UCSD-AML1 (cell line): ENCODE data around the gene CEACAM7.
A peak's percentile ranks its signal among the peaks of the same experiment; 100 is the strongest.

Experiments used
- DNase-seq: peaks from one replicate; lab custom pipeline; 2025; ENCODE audit not compliant: unreplicated experiment; lab: John Stamatoyannopoulos, UW

CEACAM7 gene

GRCh38 chr19:41700381-41701195 lies 12.5 kb upstream of the CEACAM7 start:
- no peak for DNase-seq

DNA sequence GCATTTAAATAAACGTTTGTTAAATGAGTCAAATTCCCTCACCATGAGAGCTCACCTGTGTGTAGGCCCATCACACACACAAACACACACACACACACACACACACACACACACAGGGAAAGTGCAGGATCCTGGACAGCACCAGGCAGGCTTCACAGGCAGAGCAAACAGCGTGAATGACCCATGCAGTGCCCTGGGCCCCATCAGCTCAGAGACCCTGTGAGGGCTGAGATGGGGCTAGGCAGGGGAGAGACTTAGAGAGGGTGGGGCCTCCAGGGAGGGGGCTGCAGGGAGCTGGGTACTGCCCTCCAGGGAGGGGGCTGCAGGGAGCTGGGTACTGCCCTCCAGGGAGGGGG lies 11.9 kb upstream of the CEACAM7 start:
- DNase-seq: no peak

GRCh38 chr19:41699231-41699967 lies 11.3 kb upstream of the CEACAM7 start:
- DNase-seq: no peak

DNA sequence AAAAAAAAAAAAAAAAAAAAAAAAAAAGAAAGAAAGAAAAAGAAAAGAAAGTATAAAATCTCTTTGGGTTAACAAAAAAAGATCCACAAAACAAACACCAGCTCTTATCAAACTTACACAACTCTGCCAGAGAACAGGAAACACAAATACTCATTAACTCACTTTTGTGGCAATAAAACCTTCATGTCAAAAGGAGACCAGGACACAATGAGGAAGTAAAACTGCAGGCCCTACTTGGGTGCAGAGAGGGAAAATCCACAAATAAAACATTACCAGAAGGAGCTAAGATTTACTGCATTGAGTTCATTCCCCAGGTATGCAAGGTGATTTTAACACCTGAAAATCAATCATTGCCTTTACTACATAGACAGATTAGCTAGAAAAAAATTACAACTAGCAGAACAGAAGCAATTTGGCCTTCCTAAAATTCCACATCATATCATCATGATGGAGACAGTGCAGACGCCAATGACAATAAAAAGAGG lies 10.7 kb upstream of the CEACAM7 start:
- no peak for DNase-seq

DNA sequence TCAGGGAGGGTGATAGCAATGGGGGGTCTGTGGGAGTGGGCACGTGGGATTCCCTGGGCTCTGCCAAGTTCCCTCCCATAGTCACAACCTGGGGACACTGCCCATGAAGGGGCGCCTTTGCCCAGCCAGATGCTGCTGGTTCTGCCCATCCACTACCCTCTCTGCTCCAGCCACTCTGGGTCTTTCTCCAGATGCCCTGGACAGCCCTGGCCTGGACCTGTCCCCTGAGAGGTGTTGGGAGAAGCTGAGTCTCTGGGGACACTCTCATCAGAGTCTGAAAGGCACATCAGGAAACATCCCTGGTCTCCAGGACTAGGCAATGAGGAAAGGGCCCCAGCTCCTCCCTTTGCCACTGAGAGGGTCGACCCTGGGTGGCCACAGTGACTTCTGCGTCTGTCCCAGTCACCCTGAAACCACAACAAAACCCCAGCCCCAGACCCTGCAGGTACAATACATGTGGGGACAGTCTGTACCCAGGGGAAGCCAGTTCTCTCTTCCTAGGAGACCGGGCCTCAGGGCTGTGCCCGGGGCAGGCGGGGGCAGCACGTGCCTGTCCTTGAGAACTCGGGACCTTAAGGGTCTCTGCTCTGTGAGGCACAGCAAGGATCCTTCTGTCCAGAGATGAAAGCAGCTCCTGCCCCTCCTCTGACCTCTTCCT lies 9.3 kb upstream of the CEACAM7 start:
- DNase-seq: no peak

DNA sequence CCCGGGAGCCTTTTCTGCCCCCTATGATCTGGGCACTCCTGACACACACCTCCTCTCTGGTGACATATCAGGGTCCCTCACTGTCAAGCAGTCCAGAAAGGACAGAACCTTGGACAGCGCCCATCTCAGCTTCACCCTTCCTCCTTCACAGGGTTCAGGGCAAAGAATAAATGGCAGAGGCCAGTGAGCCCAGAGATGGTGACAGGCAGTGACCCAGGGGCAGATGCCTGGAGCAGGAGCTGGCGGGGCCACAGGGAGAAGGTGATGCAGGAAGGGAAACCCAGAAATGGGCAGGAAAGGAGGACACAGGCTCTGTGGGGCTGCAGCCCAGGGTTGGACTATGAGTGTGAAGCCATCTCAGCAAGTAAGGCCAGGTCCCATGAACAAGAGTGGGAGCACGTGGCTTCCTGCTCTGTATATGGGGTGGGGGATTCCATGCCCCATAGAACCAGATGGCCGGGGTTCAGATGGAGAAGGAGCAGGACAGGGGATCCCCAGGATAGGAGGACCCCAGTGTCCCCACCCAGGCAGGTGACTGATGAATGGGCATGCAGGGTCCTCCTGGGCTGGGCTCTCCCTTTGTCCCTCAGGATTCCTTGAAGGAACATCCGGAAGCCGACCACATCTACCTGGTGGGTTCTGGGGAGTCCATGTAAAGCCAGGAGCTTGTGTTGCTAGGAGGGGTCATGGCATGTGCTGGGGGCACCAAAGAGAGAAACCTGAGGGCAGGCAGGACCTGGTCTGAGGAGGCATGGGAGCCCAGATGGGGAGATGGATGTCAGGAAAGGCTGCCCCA lies 8.5 kb upstream of the CEACAM7 start:
- DNase-seq: peak; percentile 31

- DNase-seq: no peak
These were observed 7.7 kb upstream of the CEACAM7 start for GRCh38 chr19:41695745-41696144.

DNA sequence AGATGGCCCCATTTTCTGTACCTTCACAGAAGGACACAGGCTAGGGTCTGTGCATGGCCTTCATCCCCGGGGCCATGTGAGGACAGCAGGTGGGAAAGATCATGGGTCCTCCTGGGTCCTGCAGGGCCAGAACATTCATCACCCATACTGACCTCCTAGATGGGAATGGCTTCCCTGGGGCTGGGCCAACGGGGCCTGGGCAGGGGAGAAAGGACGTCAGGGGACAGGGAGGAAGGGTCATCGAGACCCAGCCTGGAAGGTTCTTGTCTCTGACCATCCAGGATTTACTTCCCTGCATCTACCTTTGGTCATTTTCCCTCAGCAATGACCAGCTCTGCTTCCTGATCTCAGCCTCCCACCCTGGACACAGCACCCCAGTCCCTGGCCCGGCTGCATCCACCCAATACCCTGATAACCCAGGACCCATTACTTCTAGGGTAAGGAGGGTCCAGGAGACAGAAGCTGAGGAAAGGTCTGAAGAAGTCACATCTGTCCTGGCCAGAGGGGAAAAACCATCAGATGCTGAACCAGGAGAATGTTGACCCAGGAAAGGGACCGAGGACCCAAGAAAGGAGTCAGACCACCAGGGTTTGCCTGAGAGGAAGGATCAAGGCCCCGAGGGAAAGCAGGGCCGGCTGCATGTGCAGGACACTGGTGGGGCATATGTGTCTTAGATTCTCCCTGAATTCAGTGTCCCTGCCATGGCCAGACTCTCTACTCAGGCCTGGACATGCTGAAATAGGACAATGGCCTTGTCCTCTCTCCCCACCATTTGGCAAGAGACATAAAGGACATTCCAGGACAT lies 7.0 kb upstream of the CEACAM7 start:
- DNase-seq: no peak

- DNase-seq: no peak
These were observed 6.1 kb upstream of the CEACAM7 start for GRCh38 chr19:41694196-41694595.

- DNase-seq: no peak
These were observed 3.3 kb upstream of the CEACAM7 start for GRCh38 chr19:41691268-41691970.

DNA sequence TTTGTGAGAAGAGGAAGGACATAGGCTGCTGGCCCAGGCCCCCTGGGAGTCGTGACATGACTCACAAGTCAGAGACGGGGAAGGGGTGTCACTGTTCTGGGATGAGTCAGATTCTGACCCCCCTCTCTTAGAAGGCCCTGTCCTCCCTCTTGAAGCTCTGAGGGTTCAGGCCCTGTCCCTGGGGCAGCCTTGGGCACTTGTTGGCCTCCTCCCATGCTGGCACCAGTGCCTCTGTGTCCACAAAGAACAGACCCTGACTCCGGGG lies 2.7 kb upstream of the CEACAM7 start:
- no peak for DNase-seq

DNA sequence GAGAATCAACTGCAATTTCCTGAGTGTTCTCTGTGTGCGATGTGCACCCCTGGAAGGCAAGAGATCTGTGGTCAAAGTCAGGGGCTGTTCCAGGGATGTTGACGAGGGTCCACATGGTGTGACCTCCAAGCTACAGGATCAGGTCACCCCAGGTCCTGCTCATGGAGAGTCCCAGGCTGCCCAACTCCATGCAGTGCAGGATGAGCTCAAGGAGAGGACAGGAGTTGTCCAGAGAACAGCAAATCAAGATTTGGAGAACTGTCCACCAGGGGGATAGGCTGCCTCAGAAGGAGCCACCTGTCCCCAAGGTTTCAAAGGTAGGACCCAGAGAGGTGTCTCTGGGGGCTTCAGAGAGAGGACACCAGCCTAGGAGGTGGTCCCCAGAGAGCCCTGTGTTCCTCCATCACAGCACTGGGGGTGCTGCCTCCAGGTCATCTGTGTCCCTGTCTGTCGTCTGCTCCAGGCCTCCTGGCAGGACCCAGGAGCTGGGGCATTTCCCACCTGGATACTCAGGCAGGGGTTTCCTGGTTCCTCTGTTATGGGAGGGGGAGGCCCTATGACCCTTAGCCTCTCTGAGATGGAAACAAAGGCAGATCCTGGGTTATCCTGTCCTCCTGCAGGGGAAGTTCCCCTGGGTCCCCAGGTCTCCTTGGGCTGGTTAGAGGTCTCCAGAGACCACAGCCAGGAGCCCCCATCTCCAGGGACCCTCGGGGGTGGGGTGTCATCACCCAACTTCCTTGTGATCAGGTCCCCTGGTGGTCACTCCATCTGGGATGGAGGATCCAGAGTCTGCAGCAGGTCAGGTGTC lies 2.1 kb upstream of the CEACAM7 start:
- no peak for DNase-seq

DNA sequence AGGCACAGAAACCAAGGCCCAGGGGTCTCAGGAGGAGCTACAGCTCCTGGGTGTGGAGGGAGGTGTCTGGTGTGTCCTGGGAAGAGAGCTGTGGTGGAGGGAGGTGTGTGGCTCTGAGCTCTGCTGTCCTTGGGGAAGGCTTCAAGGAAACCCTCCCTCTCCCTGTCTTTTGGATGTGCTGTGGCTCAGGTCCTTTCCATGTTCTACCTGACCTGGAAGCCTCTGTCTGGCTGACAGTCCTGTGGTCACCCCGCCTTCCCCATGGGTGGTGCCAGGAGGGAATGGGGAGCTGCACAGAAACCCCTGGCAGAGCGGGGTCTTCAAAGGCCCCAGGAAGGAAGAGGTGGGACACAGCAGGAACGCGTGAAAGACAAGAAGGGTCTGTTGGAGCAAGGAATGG lies 617 bp upstream of the CEACAM7 start:
- no peak for DNase-seq

DNA sequence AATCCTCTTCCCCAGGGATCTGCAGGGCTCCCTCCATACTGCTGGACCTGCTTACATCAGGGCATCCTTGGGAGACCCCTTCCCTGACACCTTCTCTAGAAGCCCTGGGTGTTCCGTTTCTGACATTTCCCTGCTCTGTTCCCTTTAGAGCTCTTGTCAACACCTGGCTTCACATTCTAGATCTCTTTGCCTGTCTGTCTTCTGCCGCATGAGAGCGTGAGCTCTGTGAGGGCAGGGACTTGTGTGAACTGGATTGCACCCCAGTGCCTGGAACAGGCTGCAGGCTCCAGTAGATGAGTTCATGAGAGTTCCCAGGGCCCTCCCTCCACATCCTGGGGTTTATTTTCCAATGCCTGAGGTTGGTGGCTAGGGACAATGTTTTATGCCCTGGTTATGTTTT lies 651 bp downstream of the CEACAM7 start:
- DNase-seq: no peak

GRCh38 chr19:41682437-41682836 lies 5.6 kb downstream of the CEACAM7 start:
- DNase-seq: no peak

GRCh38 chr19:41671486-41671885 lies 16.6 kb downstream of the CEACAM7 start:
- no peak for DNase-seq

GRCh38 chr19:41670755-41671154 lies 17.3 kb downstream of the CEACAM7 start:
- no peak for DNase-seq

- DNase-seq: no peak
These were observed 19.8 kb downstream of the CEACAM7 start for GRCh38 chr19:41668315-41668714.

DNA sequence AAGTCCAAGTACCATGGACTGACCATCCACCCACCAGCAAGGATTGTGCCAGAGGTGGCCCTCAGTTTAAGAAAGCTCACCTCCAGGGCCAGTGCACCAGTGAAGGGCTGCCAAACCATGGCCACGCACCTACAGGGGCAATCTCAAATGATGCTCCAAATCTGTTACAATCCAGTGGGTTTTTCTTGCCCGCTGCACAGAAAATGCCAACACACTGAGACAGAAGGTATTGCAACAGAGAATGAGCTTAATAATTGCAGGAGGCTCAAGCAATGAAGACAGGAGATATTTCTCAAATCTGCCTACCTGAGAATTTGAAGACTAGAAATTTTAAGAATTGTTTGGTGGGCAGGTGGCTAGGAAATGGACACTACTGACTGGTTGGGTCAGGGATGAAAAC lies 22.0 kb downstream of the CEACAM7 start:
- no peak for DNase-seq
